H1 (cell line): ENCODE results near the gene PRUNE1. TPM values are rescaled to one million over a fixed set of nuclear protein-coding genes. Genes with fewer than 3 reads are reported as not detected.

ENCODE experiments used
- CTCF ChIA-PET: fragments of 300-600 bp; sonication (Branson Sonifier 250); formaldehyde crosslinking; loops from one replicate; lab custom pipeline; 2021; ENCODE audit not compliant: partially characterized antibody; lab: Charles Lee
- POLR2A ChIA-PET: fragments of 300-600 bp; sonication (Branson Sonifier 250); formaldehyde crosslinking; loops from one replicate; lab custom pipeline; 2021; ENCODE audit warnings: inconsistent platforms; ENCODE audit not compliant: partially characterized antibody; lab: Charles Lee
- DNase-seq, 2 experiments: peaks; one replicate each; pipeline versions ENCODE4 v3.0.0 to v3.0.0-alpha.2; 2010 to 2022; ENCODE audit warnings: low spot score in 2 of 2, low read depth in 1 of 2, mixed read lengths in 1 of 2
- FAIRE-seq: peaks from 2 replicates; lab custom pipeline; 2011; peaks lifted over from hg19 to GRCh38; lab: Jason Lieb, UNC
- H2AFZ ChIP-seq: 2 replicates; pipeline ENCODE4 v1.8.1; 2012; ENCODE audit warnings: low read length, inconsistent platforms
- H2AK5ac ChIP-seq: 2 replicates; pipeline ENCODE4 v1.6.1; 2013; ENCODE audit warnings: low read depth, low read length
- H2BK120ac ChIP-seq: replicated peaks from 2 replicates; pipeline ENCODE3; 2013; ENCODE audit warnings: low read depth, low read length, inconsistent platforms
- H2BK12ac ChIP-seq: 2 replicates; pipeline ENCODE4 v1.6.1; 2013; ENCODE audit warnings: low read depth, low read length
- H2BK15ac ChIP-seq: 2 replicates; pipeline ENCODE4 v1.6.1; 2013; ENCODE audit warnings: low read length
- H2BK20ac ChIP-seq: 2 replicates; pipeline ENCODE4 v1.6.1; 2013; ENCODE audit warnings: low read length
- H2BK5ac ChIP-seq: 2 replicates; pipeline ENCODE4 v1.6.1; 2013; ENCODE audit warnings: low read depth, low read length
- H3K14ac ChIP-seq: 2 replicates; pipeline ENCODE4 v1.6.1; 2013; ENCODE audit warnings: inconsistent platforms; ENCODE audit not compliant: insufficient read length
- H3K18ac ChIP-seq: 2 replicates; pipeline ENCODE4 v1.6.1; 2013; ENCODE audit warnings: low read length; ENCODE audit errors: extremely low read depth
- H3K23ac ChIP-seq: 2 replicates; pipeline ENCODE4 v1.6.1; 2013; ENCODE audit warnings: inconsistent platforms; ENCODE audit not compliant: insufficient read length
- H3K23me2 ChIP-seq: 2 replicates; pipeline ENCODE4 v1.6.1; 2013; ENCODE audit warnings: low read depth, low read length
- H3K27ac ChIP-seq: 2 replicates; pipeline ENCODE4 v1.6.1; 2011; ENCODE audit warnings: low read depth, low read length, inconsistent platforms
- H3K27me3 ChIP-seq, 4 experiments: replicated peaks in 1 of 4; 1 replicate in 1 of 4; 2 replicates in 3 of 4; pipeline versions ENCODE4 v1.6.1 to v1.8.1; 2011 to 2013; ENCODE audit warnings: low read length in 3 of 4, mild to moderate bottlenecking in 3 of 4, inconsistent platforms in 2 of 4, mixed read lengths in 2 of 4, moderate library complexity in 1 of 4; ENCODE audit not compliant: control insufficient read depth in 3 of 4, insufficient read depth in 3 of 4; ENCODE audit errors: extremely low read depth in 1 of 4
- H3K36me3 ChIP-seq, 4 experiments: 2 replicates each; pipeline versions ENCODE4 v1.6.1 to v1.8.1; 2011 to 2013; ENCODE audit warnings: mild to moderate bottlenecking in 4 of 4, low read length in 3 of 4, moderate library complexity in 2 of 4, control low read depth in 1 of 4, inconsistent platforms in 1 of 4; ENCODE audit not compliant: insufficient read depth in 4 of 4, control insufficient read depth in 2 of 4
- H3K4ac ChIP-seq: replicated peaks from 2 replicates; pipeline ENCODE3; 2013; ENCODE audit warnings: low read length, low read depth, mixed read lengths, inconsistent platforms; ENCODE audit not compliant: insufficient read length
- H3K4me1 ChIP-seq, 4 experiments: replicated peaks in 1 of 4; 1 replicate in 1 of 4; 2 replicates in 3 of 4; pipeline versions ENCODE4 v1.6.1 to v1.8.1; 2011 to 2013; ENCODE audit warnings: low read length in 3 of 4, inconsistent platforms in 2 of 4, mixed read lengths in 1 of 4; ENCODE audit not compliant: insufficient read depth in 4 of 4, control insufficient read depth in 3 of 4
- H3K4me2 ChIP-seq, 2 experiments: 2 replicates each; pipeline versions ENCODE4 v1.6.1 to v1.8.1; 2011 to 2013; ENCODE audit warnings: low read depth in 2 of 2, low read length in 2 of 2, control low read depth in 1 of 2, inconsistent platforms in 1 of 2, mild to moderate bottlenecking in 1 of 2; ENCODE audit not compliant: insufficient read depth in 1 of 2
- H3K4me3 ChIP-seq, 4 experiments: fragments of 200-600, 300-600 bp in 1 of 4; sonication (generic), shearing (Covaris generic), sonication (Bioruptor Twin) in 1 of 4; 2 replicates each; pipeline versions ENCODE4 v1.5.1 to v1.8.1; 2011 to 2016; ENCODE audit warnings: low read length in 4 of 4, low read depth in 3 of 4, control low read depth in 2 of 4, inconsistent platforms in 2 of 4, mild to moderate bottlenecking in 2 of 4, mixed read lengths in 1 of 4, moderate library complexity in 1 of 4; ENCODE audit not compliant: insufficient read depth in 2 of 4; ENCODE audit errors: extremely low read depth in 1 of 4
- H3K56ac ChIP-seq: replicated peaks from 2 replicates; pipeline ENCODE3; 2013; ENCODE audit warnings: low read depth, mild to moderate bottlenecking, mixed read lengths, low read length, inconsistent platforms; ENCODE audit not compliant: insufficient read length
- H3K79me1 ChIP-seq: 2 replicates; pipeline ENCODE4 v1.6.1; 2013; ENCODE audit warnings: low read depth, low read length, control low read depth
- H3K79me2 ChIP-seq, 2 experiments: 2 replicates each; pipeline versions ENCODE4 v1.6.1 to v1.8.1; 2012 to 2013; ENCODE audit warnings: low read length in 2 of 2, mild to moderate bottlenecking in 2 of 2, inconsistent platforms in 1 of 2; ENCODE audit not compliant: insufficient read depth in 2 of 2, control insufficient read depth in 1 of 2
- H3K9ac ChIP-seq, 4 experiments: replicated peaks in 1 of 4; 1 replicate in 1 of 4; 2 replicates in 3 of 4; pipeline versions ENCODE4 v1.6.1 to v1.8.1; 2011 to 2013; ENCODE audit warnings: low read depth in 3 of 4, low read length in 3 of 4, control low read depth in 2 of 4, mild to moderate bottlenecking in 2 of 4, moderate library complexity in 2 of 4, inconsistent platforms in 1 of 4; ENCODE audit errors: extremely low read depth in 1 of 4
- H3K9me3 ChIP-seq, 2 experiments: 2 replicates each; pipeline versions ENCODE4 v1.6.1 to v1.8.1; 2012 to 2013; ENCODE audit warnings: mild to moderate bottlenecking in 2 of 2, moderate library complexity in 2 of 2, control low read depth in 1 of 2, inconsistent platforms in 1 of 2, low read depth in 1 of 2, low read length in 1 of 2, mixed read lengths in 1 of 2; ENCODE audit not compliant: insufficient read depth in 2 of 2
- H4K20me1 ChIP-seq, 2 experiments: replicated peaks in 1 of 2; 2 replicates each; pipeline versions ENCODE3 to v1.8.1; 2011 to 2013; ENCODE audit warnings: inconsistent platforms in 2 of 2, low read length in 2 of 2, mild to moderate bottlenecking in 1 of 2; ENCODE audit not compliant: insufficient read depth in 2 of 2, control insufficient read depth in 1 of 2
- H4K5ac ChIP-seq: 2 replicates; pipeline ENCODE4 v1.6.1; 2013; ENCODE audit warnings: low read length, low read depth, mixed read lengths, inconsistent platforms; ENCODE audit not compliant: insufficient read length
- H4K8ac ChIP-seq: 2 replicates; pipeline ENCODE4 v1.8.0; 2013; ENCODE audit warnings: mild to moderate bottlenecking, moderate library complexity, low read length, inconsistent platforms; ENCODE audit not compliant: insufficient read depth; ENCODE audit errors: extremely low read depth
- H4K91ac ChIP-seq: replicated peaks from 2 replicates; pipeline ENCODE3; 2013; ENCODE audit warnings: low read length, mixed read lengths, inconsistent platforms; ENCODE audit not compliant: insufficient read length
- ASH2L ChIP-seq: fragments of 200-600, 300-600 bp; sonication (generic); IDR thresholded peaks from one replicate; pipeline ENCODE4 v1.7.1; 2017; ENCODE audit warnings: low read length
- CREB1 ChIP-seq: IDR thresholded peaks from 2 replicates; pipeline ENCODE4 v1.6.1; 2012; ENCODE audit warnings: inconsistent platforms
- SIN3A ChIP-seq, 2 experiments: IDR thresholded peaks in 1 of 2; conservative IDR thresholded peaks in 1 of 2; 2 replicates each; pipeline ENCODE4 v1.6.1; 2011 to 2012; ENCODE audit warnings: low read length in 2 of 2, improper control_type of control experiment in 1 of 2, low read depth in 1 of 2, mild to moderate bottlenecking in 1 of 2
- SRF ChIP-seq: IDR thresholded peaks from 2 replicates; pipeline ENCODE4 v1.6.1; 2011; ENCODE audit warnings: mild to moderate bottlenecking, low read depth, low read length, moderate library complexity
- TAF1 ChIP-seq: IDR thresholded peaks from 2 replicates; pipeline ENCODE4 v1.6.1; 2011; ENCODE audit warnings: mild to moderate bottlenecking, low read depth, low read length
- TEAD4 ChIP-seq: IDR thresholded peaks from 2 replicates; pipeline ENCODE4 v1.6.1; 2012; ENCODE audit warnings: low read depth, low read length, inconsistent platforms, mixed read lengths
- WGBS, 2 experiments: shearing (Covaris generic) in 1 of 2; methylation state at CpG; one replicate each; pipeline versions ENCODE4 v1.1.6 to v1.1.7; 2013 to 2015; ENCODE audit warnings: low lambda C conversion rate in 2 of 2, mixed read lengths in 2 of 2, inconsistent platforms in 1 of 2, low coverage in 1 of 2, missing lambda C conversion rate in 1 of 2; ENCODE audit not compliant: insufficient replicate concordance in 2 of 2, insufficient coverage in 1 of 2, insufficient read length in 1 of 2; ENCODE audit errors: extremely low coverage in 1 of 2, missing lambda C conversion rate in 1 of 2; 5-methylcytosine and 5-hydroxymethylcytosine counted together
- polyA plus RNA-seq, 7 experiments: library from polyadenylated mRNA; depleted of rRNA in 3 of 7; stranded (reverse) in 5 of 7; unstranded in 2 of 7; fragments of >200 nt in 5 of 7; fragments of 200-250 nt in 2 of 7; gene quantifications; 1 replicate in 5 of 7; 2 replicates in 1 of 7; 4 replicates in 1 of 7; pipeline versions ENCODE4 v1.2.1 to v1.2.3, GENCODE V29; 2011 to 2013; ENCODE audit warnings: missing spikeins in 2 of 7, mixed read lengths in 2 of 7
- total RNA-seq: library from RNA; stranded (reverse); fragmentation: NEBNext Ultra II Directional; extraction: Animal tissue kit (Norgen Biotek cat#: 25700); gene quantifications from 2 replicates; pipeline ENCODE4 v1.2.1, GENCODE V29; 2021
- TF ChIP-seq, protein P1 (sequence below), 3 experiments: IDR thresholded peaks; 1 replicate in 2 of 3; 2 replicates in 1 of 3; pipeline versions ENCODE4 v1.5.1 to v1.6.1; 2011; ENCODE audit warnings: low read length in 3 of 3, mild to moderate bottlenecking in 3 of 3, inconsistent platforms in 2 of 3, low read depth in 1 of 3, moderate library complexity in 1 of 3; ENCODE audit not compliant: insufficient read depth in 1 of 3; ENCODE audit errors: control extremely low read depth in 1 of 3
- TF ChIP-seq, protein P2 (sequence below): IDR thresholded peaks from 2 replicates; pipeline ENCODE4 v1.6.1; 2012; ENCODE audit warnings: inconsistent platforms

Gene PRUNE1
- total and polyA plus RNA-seq, 2 of the 8 experiments (the other 6 are each of a cell fraction or from before 2014, with no cell fraction given): 32.8 to 54.2 TPM

DNA sequence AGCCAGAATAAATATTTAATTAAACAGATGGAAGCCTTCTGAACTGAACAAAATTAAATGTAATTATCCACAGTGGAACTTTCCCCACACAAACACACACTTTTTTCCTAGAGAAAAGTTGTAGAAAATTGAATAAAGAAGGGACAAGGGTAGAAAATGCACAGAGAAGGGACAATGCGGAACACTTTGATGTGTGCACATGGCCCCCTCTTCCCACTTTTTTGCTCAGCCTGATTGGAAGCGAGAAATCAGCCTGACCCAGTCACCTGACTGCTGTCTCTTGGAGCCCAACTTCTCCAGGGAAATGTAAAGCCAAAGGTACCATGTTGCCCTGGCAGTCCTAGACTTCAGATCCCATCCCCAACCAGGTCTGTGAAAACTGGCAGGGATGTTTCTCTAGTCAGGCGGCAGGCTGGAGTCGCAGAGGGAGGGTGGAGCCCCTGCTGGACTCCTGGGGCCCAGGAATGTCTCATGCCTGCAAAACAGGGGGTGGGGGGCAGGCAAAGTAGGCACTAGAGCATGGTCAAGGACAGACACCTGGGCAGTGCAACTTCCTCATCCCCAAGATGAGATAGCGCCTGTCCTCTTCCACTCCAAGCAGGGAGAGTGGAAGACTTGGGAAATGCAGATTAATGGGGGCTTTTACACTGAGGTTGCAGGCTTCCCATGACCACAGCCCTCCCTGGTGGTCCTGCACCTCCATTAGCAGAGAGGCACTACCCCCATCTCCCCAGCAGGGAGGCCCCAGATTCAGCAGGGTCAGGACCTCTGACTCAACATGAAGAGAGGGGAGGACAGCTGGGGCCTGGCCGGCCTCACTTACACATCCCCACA lies 36.4 kb upstream of the PRUNE1 start:
- Histone ChIP-seq H4K5ac (peak overlapping the region; percentile 15), H2BK20ac (peak overlapping the region; percentile 82; the same call in 1 of the 2 replicates), H2BK15ac (no peak overlapping the region), H3K4me1 (peaks cover 18 to 39% (median 30%) of the 10 kb centered on the region in 4 experiments), H3K23ac (no peak overlapping the region), H4K91ac (no peak overlapping the region), H3K56ac (no peak overlapping the region), H2BK120ac (no peak overlapping the region), H3K79me1 (peaks cover 17% of the 10 kb centered on the region), H2BK5ac (peak overlapping the region; percentile 78), H3K9ac (no peak overlapping the region; a peak in 1 of 7 replicates), H3K9me3 (no peaks in the 10 kb centered on the region), H3K27ac (no peak overlapping the region), H3K4ac (no peak overlapping the region), H3K36me3 (peaks cover 11 to 24% (median 22%) of the 10 kb centered on the region in 4 experiments), H2BK12ac (peak overlapping the region; percentile 51; the same call in 1 of the 2 replicates), H2AK5ac (no peak overlapping the region), H3K27me3 (no peaks in the 10 kb centered on the region), H3K79me2 (peaks cover 21 to 61% of the 10 kb centered on the region in 2 experiments), H4K8ac (no peak overlapping the region), H3K18ac (peak overlapping the region; percentile 55; the same call in 1 of the 2 replicates), H3K4me3 (peak overlapping the region in 2 of 4 experiments; percentile 79 to 91; a peak in 4 of 8 replicates), H3K4me2 (peak overlapping the region; percentile 83 to 93), H3K14ac (no peak overlapping the region), H2AFZ (no peak overlapping the region), H4K20me1 (peaks cover 18 to 23% of the 10 kb centered on the region in 2 experiments), H3K23me2 (peaks cover 12% of the 10 kb centered on the region; the same call in 1 of the 2 replicates)
- ChIA-PET CTCF (interaction anchor here (0.8 to 4.3 kb wide), 6 partner anchors 9 to 35 kb away, joined by 3 to 34 read pairs (median 12); partner anchors contain the start of genes ANXA9 and MINDY1), POLR2A (interaction anchor here (0.6 to 10.5 kb wide), 13 partner anchors 6 to 809 kb away, joined by 3 to 133 read pairs (median 5); partner anchors contain the start of genes ANXA9 and MINDY1)
- no peak for FAIRE-seq
- DNase-seq: peak in 1 of 2 experiments; percentile 57
- 56% methylated on average over 6 of the region's 6 CpGs; no CpG with 5 or more reads in 1 of the 2 experiments for WGBS, 2 experiments
- TF ChIP-seq CREB1 (no peak), SIN3A (conservative IDR thresholded peaks at IDR 0.05 in 1 of 2, IDR thresholded peaks at IDR 0.05 in 1 of 2; ENCODE audit: low read depth in 1 of 2, low read length in 2 of 2) (0 out of 4 replicates have a peak, but pooled peaks of 1 of the 2 experiments have one; percentile 23), SRF (no peak), ASH2L (peak; percentile 43), TEAD4 (peak; percentile 87), TAF1 (0 out of 2 replicates have a peak, but pooled peaks have one; percentile 25)
- TF ChIP-seq, protein P1, sequence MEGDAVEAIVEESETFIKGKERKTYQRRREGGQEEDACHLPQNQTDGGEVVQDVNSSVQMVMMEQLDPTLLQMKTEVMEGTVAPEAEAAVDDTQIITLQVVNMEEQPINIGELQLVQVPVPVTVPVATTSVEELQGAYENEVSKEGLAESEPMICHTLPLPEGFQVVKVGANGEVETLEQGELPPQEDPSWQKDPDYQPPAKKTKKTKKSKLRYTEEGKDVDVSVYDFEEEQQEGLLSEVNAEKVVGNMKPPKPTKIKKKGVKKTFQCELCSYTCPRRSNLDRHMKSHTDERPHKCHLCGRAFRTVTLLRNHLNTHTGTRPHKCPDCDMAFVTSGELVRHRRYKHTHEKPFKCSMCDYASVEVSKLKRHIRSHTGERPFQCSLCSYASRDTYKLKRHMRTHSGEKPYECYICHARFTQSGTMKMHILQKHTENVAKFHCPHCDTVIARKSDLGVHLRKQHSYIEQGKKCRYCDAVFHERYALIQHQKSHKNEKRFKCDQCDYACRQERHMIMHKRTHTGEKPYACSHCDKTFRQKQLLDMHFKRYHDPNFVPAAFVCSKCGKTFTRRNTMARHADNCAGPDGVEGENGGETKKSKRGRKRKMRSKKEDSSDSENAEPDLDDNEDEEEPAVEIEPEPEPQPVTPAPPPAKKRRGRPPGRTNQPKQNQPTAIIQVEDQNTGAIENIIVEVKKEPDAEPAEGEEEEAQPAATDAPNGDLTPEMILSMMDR (IDR thresholded peaks at IDR 0.05; ENCODE audit: control extremely low read depth in 1 of 3, insufficient read depth in 1 of 3, low read depth in 1 of 3, low read length in 3 of 3): peak; percentile 15 to 42 (median 33)
- TF ChIP-seq, protein P2, sequence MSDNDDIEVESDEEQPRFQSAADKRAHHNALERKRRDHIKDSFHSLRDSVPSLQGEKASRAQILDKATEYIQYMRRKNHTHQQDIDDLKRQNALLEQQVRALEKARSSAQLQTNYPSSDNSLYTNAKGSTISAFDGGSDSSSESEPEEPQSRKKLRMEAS: peak; percentile 25; the same call in 1 of the 2 replicates
